ENCODE measurements around the gene ITGA11.

The ITGA11 gene

DNA sequence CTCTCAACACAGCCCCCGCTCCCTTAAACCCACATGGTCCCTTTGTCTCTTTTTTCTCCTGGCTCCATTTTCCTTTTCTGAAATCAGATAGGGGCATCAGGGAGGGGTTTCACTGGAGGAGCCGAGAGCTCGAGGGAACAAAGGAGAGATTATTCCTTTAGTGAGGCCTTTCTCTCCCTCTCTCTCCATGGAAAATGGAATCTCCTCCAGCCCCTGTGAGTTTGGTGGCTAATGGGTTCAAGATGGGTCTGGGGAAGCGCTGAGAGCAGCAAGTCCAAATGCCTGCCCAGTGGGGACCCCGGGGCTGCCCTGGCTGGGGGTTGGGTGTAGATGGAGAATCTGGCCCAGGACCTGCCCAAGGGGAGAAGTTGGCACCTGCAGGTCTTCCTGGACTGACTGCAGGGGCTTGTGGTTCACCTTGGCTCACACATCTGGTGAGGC lies 56.8 kb downstream of the ITGA11 start:
- DNase-seq (ENCODE audit: low read depth, low spot score), result no peak

DNA sequence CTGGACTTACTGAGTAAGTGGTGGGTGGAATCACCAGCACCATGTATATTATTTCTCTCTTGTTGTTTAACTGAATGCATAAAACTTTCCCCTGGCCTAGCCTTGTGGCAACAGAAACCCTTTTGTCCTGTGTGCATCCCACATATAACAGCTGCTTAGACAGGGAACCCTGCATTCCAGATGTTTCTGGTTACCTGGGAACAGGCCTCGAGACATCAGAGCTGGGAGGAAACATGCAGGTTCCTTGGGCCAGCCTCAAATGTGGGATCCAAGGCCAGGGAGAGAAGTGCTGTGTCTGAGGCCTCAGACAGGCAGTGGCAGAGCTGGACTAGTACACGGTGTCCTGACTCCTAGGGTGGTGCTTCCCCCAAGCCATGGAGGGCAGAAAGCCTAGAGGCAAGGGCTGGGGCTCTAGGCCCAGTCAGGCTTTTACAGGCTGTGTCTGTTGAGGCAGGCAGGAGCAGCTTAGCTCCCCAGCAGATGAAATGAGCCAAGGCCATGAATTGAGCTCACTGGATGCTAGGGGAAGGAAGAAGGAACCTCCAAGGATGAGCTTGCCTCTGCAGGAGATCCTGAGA lies 57.7 kb downstream of the ITGA11 start:
- DNase-seq (ENCODE audit: low read depth, low spot score), result no peak

DNA sequence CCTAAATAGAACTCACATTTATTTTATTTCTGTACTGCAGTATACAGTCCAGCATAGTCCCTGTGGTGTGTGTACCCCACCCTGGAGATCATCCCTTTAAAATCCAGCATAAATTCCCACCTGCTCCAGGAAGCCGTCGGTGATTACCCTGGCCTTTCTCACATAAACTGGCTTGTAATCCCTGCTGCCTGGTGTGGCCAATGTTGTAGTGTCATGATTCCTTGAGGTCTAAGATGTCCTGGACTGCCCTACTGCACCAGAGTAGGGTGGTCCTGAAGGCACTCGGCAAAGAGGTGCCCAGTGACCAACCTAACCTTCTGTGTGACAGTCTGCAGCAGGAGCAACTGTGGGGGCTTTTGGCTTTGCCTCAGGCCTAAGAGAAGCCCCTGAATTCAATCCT lies 58.9 kb downstream of the ITGA11 start:
- DNase-seq (ENCODE audit: low read depth, low spot score), result no peak

DNA sequence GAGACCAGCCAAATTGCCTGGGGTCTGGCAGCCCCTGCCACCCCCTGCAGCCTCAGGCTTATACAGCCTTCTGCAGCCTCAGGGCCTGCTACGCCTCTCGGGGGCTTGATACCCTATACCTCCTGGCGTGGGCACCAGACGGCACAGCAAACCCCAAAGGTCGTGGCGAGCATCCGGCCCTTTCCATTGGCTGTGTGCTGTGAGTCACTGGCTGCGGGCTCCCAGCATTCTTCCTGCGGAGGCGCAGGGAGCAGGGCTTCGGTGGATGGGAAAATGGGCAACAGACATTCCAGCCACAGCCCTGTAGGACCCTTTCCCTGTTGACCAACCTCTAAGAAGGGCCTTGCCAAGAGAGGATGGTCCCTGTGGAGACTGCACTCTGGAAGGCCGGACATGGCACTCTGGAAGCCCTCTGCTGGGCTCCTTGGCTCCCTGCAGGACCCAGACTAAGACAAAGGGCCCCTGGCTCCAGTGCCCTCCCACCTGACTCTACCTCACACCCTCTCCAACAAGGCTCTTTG lies 59.6 kb downstream of the ITGA11 start:
- no peak for DNase-seq (ENCODE audit: low read depth, low spot score)

DNA sequence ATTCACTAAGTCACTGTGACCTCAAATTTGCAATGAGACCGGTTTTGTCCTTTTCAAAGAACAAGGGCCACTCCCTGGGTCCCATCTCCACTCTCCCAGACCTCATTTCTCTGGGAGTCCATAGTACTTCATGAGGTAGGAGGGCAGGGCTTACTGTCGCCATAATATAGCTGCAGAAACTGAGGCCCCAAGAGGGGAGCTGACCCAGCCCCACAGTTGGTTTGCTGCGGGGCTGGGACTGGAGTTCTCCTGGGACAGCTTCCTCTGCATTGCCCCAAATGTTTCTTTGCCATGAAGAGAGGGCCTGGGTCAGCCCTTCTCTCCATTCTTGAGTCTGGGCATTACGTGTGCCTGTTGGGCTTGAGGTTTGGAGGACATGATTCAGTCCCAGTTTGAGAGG lies 60.1 kb downstream of the ITGA11 start:
- no peak for DNase-seq (ENCODE audit: low read depth, low spot score)

DNA sequence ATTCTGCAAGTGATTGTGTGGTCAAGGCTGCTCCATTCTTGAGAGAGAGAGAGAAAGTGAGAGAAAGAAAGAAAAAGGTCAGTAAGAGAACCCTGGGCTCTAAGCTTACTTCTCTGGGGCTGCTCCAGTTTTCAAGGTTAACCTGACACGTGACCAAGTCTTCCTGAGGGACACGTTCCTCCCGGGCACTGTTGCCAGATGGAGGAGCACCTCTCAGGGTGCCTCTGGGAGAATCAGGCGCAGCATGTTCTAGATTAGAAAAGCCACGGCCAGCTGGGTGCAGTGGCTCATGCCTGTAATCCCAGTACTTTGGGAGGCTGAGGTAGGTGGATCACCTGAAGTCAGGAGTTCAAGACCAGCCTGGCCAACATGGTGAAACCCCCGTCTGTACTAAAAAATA lies 60.8 kb downstream of the ITGA11 start:
- no peak for DNase-seq (ENCODE audit: low read depth, low spot score)

DNA sequence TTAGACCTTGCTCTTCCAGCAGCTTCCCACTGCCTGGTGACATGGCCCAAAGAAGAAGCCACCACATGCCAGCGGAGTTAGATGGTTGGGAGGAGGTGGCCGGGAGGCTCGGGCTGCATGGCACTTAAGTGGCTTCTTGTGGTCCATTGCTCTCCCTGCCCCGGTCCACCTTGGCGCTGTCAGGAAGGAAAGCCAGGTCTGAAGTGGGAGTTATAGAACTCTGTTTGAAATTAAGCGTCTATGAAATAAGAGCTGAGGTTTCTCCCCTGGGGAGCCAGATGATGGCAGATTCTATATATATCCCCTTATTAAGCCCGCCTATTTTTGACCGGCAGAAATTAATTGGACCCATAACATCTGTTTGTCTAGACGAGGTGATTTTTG lies 61.2 kb downstream of the ITGA11 start:
- no peak for DNase-seq (ENCODE audit: low read depth, low spot score)

DNA sequence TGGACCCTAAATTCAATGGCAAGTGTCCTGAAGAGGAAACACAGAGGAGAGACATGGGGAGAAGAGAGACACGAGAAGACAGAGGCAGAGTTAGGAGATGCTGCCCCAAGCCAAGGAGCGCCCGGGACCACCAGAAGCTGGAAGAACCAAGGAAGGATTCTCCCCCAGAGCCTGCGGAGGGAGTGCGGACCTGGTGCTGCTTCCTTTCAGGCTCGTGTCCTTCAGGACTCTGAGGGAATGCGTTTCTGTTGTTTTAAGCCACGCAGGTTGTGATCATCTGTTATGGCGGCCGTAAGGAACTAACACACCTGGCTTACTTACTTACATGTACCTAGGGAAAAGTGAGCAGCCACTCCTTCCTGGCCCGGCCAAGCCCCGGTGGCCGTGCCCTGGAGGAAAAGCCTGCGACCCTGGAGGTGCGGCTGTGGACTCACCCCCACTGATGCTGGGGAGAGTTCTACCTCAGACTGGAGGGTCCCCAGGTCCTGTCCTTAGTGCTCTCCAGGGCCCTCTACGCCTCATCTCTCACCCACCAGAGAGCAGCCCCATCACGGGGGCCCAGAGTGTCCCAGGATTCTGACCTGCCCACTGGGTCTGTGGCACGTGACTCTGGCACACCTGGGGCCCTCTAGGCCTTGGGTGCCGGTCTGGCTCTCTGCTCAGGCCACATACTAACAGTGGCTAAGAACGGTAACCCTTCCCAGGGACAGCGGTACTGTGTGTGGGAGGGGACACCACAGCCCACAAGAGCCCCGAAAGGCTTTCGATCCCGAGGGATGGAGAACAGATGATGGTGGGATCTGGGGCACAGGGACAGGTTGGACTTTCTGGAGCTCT lies 61.8 kb downstream of the ITGA11 start:
- DNase-seq (ENCODE audit: low read depth, low spot score), result no peak

DNA sequence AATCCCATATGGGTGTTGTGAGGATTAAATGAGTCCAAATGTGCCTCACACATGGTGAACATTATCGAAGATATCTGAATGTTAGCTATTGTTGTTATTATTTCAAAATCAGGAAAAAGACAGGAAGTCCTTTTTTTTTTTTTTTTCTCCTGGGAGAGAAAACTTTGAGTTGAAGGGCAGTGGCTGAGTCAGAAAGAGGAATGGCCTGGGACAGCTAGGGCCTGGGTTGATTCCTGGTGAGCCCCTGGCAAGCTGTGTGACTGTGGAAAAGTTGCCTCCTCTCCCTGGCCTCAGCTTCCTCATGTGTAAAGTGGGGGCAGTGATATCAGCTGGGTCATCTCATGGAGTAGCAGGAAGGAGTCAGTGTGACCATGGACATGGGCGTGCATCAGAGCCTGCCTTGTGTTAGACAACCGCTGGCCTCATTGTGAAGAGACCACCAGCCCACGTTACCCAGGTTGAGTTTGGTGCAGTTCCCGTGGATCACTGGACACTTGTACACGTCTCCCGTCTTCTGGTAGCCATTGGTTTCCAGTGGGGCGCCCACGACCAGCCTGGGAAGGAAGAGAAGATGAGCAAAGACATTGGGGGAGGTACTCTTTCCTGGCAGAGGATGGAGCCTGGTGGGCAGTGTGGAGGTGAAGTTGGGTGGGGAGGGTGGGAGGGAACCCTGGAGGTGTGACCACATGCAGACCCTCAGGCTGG lies 63.1 kb downstream of the ITGA11 start:
- no peak for DNase-seq (ENCODE audit: low read depth, low spot score)

DNA sequence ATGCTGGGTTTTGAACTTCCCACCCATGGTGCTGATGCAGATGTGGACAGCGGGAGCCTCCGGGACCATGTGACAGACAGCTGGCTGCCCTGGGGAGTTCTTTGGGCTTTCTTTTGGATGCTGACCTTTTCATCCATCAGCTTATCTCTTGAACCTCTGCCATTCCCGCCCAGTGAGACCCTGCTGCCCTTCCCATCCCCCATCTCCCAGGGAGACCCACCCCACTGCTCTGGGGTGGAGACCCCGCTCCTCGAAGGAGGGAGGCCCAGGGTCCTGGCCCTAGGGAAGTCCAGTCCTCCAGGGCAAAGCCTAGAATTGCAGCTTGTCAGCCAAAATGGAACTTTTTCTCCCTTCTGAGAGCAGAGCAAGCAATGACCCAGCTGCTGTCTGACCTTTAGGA lies 64.0 kb downstream of the ITGA11 start:
- no peak for DNase-seq (ENCODE audit: low read depth, low spot score)

DNA sequence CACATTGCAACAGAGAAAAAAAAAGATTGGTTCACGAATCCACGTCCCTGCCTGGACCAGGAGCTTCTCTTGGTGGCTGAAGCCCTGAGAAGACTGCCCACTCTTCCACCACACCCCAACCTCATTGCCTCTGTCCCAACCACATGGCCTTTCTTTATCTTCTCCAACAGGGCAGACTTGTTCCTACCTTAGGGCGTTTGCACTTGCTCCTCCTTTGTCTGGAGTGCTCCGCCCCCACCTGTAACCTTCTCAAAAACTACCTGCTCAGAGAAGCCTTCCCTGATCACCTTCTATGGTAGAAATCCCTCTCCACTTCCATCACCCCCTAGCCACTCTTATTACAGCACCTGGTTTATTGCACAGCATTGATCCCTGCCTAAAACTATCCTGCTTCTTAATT lies 64.7 kb downstream of the ITGA11 start:
- no peak for DNase-seq (ENCODE audit: low read depth, low spot score)

DNA sequence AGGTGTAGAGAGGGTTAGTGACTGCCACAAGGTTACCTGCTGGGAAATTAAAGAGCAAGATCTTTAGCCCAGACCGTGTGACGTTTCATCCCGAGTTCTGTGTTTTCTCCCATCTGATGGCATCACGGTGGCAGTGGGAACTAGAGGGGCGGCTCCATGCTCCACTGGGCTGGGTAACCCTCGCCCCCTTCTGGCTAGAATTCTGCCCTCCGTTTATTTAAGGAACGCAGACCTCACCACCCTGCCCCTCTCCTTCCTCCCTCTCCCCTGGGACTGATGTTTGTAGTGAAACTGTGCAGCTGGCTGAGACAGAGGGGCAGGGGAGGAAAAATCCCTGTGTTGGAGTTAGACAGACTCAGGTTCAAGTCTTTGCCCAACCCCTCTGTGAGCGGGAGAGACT lies 65.6 kb downstream of the ITGA11 start:
- no peak for DNase-seq (ENCODE audit: low read depth, low spot score)

DNA sequence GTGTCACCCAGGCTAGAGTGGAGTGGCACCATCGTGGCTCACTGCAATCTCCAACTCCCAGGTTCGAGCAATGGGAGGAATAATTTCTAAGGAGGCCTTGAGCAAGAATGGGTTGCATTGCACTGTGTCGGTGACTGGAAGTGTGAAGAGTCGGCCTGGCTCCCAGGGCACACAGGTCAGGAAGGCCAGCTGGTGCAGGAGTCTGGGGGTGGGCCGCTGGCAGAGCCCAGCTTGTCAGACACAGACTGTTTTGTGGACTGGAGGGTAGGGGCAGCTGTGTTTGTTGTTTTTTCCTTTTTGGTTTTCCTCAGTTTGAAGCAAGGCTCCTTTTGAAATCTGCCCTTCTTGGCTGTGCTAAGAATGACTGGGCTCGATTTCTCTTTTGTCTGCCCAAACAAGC lies 66.2 kb downstream of the ITGA11 start:
- no peak for DNase-seq (ENCODE audit: low read depth, low spot score)

DNA sequence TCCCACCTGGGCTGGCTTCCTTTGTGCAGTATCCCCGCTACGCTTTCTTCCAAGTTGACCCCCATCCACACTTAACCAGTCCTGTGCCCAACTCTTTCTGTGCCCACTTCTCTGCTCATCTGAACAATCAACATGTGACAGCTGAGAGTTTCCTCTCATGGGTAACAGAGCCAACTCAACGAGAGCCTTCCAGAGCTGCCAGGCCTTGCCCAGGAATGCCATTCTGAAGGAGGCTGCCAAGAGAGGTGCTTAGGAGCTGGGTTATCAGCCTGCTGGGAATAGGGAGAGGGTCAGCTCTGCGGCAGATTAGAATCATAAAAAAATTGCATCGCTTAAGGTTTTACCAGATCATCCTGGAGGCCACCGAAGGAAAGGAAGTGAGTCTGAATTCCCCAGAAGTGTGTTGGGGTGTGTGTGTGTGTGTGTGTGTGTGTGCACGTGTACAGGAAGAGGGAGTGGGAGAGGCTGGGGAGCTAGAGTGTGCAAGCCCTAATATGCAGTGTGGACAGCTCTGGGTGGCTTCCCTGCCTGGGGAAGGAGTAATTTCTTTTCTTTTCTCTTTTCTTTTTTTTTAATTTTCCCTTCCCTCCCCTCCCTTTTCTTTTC lies 66.7 kb downstream of the ITGA11 start:
- no peak for DNase-seq (ENCODE audit: low read depth, low spot score)

DNA sequence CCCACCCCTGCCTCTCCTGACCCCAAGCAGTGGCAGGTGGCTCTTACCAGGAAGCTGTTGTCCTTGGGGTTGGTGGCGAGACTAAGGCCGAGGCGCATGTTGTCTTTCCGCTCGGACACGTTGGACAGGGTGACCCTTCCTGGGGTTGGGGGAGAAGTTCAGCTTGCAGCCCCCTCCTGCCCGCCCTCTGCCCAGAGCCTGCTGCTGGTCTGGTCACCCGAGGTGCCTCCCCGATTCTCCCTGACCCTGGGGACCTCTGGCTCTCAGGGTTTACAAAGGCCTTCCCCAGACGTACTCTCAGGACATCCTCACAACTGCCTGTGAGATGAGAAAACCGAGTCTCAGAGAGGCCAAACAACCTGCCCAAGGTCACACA lies 67.3 kb downstream of the ITGA11 start:
- no peak for DNase-seq (ENCODE audit: low read depth, low spot score)

DNA sequence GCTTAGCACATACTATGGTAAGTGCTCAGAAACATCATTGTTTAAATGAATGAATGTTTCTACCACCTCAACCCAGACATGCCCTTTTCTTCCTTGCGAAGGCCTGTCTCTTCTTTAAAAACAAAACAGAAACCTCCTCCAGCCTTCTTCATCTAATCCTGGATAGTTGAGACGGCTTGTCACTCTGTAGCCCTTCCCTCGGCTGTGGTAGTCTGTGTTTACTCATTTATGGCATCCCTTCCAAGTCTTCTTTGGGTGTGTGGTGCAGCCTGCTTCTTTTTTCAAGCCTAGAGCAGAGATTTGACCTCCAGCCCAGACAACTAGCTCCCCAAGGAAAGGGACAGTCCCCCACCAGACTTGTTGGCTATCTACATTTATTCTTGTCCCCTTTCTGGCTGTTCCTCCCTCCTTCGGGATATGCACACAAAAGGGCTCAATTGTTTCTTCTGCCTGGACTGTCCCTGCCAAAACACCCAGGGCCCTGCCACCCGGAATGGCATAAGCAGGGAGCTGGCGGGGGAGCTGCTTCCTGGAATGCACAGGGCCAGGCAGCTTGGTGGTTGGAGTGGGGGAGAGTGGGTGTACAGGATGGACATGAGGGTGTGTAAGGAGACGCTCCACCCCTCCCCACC lies 67.8 kb downstream of the ITGA11 start:
- DNase-seq (ENCODE audit: low read depth, low spot score), result no peak

DNA sequence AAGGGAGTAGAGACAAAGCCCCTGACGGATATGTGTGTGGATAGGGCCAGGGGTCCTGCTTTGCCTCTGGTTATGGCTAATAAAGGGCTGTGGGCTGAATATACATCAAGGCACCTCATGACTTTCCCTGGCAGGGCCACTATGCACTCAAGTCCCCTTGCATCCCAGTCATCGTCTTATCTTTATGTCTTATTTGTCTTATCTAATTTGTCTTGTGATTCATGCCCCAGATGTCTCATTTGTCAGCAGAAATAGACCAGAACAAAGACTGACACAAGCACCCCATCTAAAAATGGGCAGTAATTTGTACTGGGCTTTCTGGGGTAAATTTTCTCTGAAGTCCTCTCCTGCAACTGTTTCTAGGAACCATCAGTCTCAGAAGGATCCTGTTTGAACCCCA lies 68.6 kb downstream of the ITGA11 start:
- no peak for DNase-seq (ENCODE audit: low read depth, low spot score)

DNA sequence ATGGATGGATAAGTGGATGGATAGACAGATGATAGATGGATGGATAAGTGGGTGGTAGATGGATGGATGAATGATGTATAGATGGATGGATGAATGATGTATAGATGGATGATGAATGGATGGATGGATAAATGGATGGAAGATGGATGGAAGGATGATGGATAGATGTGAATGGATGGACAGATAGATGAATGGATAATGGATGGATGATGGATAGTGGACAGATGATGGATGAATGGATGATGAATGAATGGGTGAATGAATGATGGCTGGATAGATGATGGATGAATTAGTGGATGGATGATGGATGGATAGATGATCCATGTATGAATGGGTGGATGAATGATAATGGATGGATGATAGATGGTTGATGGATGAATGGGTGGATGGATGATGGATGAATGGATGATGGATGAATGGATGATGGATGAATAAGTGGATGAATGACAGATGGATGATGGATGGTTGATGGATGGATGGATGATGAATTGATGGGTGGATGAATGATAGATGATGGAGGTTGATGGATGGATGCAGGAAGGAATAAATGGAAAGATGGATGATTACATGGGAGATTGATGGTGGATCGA lies 69.3 kb downstream of the ITGA11 start:
- no peak for DNase-seq (ENCODE audit: low read depth, low spot score)

DNA sequence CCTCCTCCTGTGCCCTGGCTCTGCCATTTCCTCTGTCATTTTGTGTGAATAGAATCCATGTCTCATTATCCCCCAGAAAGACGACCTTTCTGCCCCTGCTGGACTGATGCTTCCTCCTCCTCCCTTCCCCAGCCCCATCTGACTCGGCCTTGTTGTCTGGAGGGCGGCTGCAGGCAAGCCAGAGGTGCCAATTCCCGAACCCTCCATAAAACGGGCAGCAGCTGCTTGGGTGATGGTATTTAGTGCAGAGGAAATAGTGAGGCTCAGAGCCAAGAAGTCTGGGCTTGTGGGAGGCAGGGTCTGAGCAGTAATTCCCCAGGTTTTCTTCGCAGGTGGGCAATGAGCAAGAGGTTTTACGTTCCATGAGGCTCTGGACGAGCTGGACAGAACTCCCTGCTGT lies 71.2 kb downstream of the ITGA11 start:
- DNase-seq (ENCODE audit: low read depth, low spot score), result no peak

DNA sequence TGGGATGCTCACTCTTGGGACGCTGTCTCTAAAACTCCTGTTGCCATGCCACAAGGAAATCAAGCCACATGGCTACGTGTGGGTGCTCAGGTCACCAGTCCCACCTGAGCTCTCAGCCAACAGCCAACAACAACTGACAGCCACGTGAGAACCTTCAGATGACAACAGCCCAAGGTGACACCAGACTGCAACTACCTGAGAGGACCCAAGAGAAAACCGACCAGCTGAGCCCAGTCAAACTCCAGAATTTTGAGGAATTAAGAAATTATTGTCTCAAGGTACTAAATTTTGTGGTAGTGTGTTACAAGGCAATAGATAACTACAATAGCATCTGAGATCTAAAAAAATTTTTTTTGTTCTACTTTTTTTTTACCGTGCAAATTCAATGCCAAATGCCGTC lies 75.2 kb downstream of the ITGA11 start:
- DNase-seq (ENCODE audit: low read depth, low spot score), result no peak

DNA sequence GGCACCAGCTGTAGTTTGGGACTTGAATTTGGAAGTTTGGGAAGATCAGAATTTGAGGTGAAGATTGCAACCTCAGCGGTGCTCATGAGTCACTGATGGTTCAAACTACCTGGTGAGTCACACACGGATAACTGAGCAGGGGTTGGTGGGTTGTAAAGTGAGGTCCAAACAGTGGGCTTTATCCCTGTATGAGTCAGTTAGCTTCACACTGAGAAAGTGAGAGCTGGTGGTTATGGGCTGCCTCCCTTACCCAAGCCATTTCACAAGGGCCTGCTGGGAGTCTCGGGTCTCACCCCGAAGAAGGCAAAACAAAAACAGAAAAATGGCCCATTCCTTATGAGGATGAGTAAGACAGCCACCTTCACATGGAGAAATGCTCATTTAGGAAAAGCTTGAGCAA lies 77.0 kb downstream of the ITGA11 start:
- DNase-seq (ENCODE audit: low read depth, low spot score), result no peak

DNA sequence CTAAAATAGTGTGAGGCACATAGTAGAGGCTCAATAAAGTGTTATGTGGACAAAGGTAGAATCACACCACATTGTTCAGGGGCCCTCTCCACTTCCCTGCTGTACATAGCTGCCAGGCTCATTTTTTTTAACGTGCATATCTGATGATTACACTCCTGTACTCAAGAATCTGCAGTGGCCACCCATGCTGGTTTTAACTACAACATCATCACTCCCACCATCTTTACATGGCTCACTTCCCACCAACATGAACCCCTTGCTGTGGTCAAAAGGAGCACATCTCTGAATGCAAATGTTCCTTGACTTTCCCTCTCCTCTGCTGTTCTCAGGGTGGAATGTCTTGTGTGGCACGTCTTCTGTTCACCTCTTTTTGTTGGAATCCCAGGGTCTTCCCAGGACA lies 77.7 kb downstream of the ITGA11 start:
- no peak for DNase-seq (ENCODE audit: low read depth, low spot score)
